SIG-M5 treated with dmso at 0.1 percent for 504 hours (cell line): ENCODE data around the gene PXN.
"Not testable (repeated sequence)": the region's sequence is repeated elsewhere in the genome, so short reads cannot be mapped to it uniquely, and the experiment has no call there.

Source experiments
- DNase-seq: peaks from one replicate; lab custom pipeline; 2025; ENCODE audit not compliant: unreplicated experiment; lab: John Stamatoyannopoulos, UW

Gene PXN

DNA sequence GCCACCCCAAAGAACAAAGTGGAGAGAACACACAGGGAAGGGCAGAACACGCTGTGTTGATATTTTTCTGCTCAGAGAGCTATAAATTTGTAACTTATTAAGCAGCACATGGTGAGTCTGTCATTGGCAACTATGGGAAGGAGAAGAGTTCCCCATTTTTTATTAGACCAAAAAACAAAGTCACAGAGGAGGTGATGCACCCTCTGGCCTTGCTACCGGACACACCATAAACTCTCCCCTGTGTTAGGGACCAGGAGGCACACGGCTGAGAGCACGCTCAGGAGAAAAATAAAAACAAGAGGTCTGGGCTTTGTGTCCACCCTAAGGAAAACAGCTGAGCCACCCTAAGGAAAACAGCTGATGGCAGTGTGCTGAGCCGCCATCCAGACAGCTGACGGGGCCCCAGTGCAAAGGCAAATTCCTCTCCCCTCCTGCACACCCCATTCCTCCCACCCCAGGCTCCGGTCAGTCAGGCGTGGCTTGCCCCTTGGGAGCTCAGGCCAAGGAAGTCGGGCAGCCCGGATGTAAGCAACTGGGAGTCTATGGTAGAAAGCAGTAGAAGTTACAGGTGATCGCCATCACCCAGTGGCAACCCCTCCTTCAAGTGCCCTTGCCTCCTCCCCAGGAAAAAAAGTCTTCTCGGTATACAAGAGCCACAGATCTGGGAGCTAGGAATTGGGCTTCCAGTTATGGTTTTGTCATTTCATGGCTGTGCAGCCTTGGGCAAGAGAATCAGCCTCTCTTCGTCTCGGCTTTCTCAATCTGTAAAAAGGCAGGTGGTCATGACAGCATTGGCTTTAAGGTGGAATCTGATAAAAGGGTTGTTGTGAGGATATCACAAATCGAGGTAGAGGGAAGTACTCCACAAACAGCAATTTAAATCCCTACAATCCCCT lies 2.4 kb downstream of the PXN start:
- DNase-seq = no peak

DNA sequence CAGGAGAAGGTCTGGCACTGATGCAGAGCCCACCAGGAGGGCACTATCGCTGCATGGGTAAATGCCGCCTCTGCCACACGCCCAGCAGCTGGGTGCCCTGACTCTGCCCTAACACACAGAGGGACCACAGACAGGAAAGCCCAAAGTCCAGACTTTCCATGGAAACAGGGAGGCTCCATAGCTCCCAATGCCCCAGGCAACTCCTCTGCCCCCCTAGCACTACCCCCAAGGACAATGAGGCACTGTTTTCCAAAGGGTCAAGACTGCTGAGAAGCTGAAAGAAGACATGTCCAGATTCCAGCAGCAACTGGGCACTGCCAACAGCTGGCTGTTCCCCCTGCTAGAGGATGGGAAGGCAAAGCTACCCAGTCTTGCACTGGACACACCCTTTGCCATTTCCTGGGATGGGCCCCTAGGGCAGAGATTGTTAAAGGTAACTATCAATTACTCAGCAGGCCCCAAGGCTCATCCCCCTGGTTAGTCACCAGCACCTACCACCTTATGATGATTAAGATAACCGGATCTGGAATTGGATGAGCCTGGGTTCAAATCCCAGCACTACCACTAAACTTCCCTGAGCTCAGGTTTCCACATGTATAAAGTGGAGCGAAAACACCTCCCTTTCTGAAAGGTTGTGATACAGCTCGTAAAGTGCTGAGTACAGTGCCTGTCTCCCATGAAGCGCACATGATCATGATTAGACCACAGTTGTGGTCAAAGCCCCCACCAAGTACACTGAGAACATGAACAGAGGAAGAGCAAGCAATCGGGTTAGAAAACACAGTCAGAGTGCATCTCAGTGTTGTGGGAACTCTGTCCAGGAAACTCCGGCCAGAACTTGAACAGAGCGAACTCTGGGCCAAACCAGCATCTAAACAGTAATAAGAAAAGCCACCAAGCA lies 3.3 kb downstream of the PXN start:
- DNase-seq = no peak

- DNase-seq = no peak
These were observed 4.9 kb downstream of the PXN start for GRCh38 chr12:120260607-120261006.

DNA sequence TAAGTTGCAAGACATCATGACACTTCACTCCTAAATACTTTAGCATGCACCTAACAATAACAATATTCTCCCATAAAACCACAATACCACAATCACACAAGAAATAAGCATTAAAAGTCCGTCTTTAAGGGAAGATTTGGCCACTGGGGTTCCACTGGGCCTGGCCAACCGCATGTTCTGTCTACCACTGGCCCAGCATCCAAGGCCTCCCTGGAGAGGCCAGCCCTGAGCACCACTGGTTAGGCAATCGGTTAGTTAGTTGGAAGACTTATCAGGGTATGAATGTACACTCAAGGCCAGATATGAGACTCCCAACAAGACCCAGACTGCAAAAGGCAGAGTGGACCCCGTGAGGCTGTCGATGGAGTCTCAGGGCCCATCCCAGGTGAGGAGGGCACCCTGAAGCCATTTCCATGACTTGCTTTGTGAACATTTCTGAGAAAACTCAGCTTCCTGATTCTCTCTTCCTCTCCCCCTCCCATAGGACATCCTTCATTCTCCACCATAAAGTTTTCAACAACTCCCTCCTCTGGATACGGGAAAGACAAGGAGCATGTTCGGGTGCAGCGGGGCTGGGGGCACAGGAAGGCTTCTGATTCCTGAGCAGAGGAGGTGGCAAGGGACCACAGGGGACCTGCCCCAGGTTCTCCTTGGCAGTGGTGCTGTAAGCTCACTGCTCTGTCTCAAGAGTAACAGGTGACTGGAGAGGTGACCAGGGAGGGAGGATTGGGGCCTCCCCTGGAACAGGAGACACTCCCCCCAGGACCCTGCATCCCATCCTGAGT lies 5.9 kb downstream of the PXN start:
- DNase-seq = no peak

DNA sequence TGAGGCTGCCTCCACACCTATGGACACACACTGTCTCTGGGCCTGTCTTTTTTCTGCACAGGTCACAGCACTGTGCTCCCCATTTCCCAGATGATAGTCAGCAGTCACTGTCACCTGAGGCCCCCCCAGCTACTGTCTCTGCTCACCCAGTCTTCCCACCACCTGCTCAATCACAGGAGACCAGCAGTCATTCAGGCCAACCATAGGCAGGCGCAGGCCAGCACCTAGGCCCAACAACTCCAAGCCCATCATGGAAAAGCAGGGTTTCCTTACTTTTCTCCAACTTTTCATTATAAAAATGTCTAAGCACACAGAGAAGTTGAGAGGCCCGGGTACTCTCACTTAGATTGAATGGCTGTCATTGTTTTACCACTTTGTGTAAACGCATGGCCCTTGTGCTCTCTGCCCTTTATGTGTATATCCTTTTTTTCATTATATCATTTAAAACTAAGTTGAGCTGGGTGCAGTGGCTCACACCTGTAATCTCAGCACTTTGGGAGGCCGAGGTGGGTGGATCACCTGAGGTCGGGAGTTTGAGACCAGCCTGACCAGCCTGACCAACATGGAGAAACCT lies 7.1 kb downstream of the PXN start:
- no peak for DNase-seq

GRCh38 chr12:120257041-120257821 lies 8.3 kb downstream of the PXN start:
- no peak for DNase-seq

DNA sequence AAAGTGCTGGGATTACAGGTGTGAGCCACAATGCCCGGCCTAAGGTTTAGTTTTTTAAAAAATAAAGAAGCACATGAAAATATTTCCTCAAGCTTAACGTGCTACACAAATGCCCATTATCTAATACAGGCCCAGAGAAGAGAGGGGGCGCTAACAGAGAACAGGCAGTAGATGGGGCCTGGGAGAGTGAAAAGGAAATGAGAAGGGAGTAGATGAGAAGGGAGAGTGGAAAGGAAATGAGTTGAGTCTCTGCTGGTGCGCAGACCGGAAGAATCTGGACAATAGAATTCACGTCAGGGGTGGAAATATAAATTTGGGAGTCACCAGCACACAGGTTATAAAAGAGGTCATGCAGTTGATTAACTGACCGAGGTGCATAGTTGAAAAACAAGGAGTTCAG lies 10.7 kb downstream of the PXN start:
- no peak for DNase-seq

GRCh38 chr12:120253313-120253712 lies 12.2 kb downstream of the PXN start:
- DNase-seq = peak; percentile 73

GRCh38 chr12:120252071-120252906 lies 13.2 kb downstream of the PXN start:
- peak; percentile 45 for DNase-seq

DNA sequence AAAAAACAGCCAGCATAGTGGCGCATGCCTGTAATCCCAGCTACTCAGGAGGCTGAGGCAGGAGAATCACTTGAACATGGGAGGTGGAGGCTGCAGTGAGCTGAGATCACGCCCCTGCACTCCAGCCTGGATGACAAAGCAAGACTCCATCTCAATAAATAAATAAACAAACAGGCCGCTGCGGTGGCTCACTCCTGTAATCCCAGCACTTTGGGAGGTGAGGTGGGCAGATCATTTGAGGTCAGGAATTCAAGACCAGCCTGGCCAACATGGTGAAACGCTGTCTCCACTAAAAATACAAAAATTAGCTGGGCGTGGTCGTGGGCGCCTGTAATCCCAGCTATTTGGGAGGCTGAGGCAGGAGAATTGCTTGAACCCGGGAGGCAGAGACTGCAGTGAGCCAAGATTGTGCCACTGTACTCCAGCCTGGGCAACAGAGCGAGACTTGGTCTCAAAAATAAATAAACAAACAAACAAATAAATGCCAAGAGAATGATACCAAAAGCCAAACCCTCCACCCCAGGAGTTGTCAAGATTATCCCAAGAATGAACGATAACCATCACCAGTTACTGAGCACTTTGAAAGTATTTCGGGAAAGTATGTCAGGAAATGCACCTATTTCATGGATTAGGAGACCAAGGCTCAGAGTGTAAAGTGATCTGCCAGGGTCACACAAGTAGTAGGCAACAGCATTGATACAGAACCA lies 14.0 kb downstream of the PXN start:
- DNase-seq = not testable (repeated sequence)

DNA sequence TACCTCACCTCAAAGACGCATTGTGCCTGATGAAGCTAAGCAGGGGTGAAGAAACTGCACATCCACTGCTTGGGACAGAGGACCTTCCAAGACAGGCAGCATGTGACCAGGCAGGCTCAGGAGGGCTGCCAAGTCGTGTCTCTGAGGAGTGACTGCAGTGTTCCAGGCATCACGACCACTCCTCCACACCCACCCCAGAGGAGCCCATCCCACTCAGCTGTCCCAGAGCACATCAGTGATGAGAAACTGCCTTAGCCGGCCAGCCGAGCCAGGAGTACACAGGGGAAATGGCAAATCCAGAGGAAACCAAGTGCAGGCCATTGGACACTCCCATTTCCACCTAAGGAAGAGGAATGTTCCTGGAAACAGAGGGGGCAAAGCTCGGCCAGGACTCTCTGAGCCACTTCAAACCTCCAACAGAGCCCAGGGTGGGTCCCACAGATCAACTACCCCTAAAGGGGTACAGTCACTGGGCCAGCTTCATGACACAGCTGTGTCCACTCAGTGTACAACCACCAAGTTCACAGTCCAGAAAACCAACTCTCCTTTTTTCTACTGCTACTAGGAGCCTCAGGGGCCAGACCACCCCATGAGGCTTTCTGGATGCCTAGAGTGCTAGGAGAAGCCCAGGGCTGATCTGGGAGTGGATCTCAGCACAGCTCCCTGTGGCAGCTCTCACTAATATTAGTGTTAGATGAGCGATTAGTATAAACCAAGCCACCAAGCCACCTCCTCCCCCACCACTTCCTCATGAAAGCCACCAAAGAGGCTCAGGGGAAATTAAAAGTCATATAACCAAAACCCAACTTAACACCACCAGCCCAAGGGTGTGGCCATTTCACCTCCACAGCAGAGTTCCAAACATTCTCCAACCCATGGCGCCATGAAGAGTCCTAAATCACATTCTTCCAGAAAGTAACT lies 15.4 kb downstream of the PXN start:
- DNase-seq = no peak

- no peak for DNase-seq
These were observed 16.2 kb downstream of the PXN start for GRCh38 chr12:120249266-120249874.

GRCh38 chr12:120247621-120248030 lies 17.9 kb downstream of the PXN start:
- no peak for DNase-seq

DNA sequence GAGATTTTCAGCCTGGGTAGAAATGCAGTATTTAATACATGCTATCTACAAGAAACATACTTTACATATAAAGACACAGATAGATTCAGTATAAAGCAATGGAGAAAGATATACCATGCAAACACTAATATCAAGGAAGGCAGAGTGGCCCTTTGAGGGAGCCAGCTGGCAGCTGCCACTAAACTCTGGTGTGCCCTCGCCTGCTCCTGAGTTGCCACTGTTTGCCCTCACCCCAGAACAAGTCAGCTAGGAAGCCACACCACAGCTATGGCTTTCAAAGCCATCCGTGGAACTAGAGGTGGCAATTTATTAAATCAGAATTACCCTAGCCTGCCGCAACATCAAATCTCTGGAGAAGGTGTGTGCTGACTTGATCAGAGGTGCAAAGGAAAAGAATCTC lies 18.3 kb downstream of the PXN start:
- no peak for DNase-seq

DNA sequence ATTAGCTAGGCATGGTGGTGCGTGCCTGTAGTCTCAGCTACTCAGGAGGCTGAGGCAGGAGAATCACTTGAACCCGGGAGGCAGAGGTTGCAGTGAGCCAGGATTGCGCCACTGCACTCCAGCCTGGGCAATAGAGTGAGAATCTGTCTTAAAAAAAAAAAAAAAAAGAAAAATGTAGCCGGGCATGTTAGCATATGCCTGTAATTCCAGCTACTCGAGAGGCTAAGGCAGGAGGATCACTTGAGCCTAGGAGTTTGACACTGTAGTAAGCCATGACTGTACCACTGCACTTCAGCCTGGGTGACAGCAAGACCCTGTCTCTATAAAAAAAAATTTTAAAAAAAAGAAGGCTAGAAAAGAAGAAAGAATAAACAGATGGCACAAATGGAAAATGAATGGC lies 18.8 kb downstream of the PXN start:
- DNase-seq = not testable (repeated sequence)

- DNase-seq = no peak
These were observed 22.4 kb downstream of the PXN start for GRCh38 chr12:120242971-120243699.
